SU-DHL-6 (cell line): ENCODE measurements around the gene LRRN2.
"Not testable (repeated sequence)": the region's sequence is repeated elsewhere in the genome, so short reads cannot be mapped to it uniquely, and the experiment has no call there.

ENCODE experiments used
- CTCF ChIP-seq: fragments of 200-600 bp; sonication (generic); IDR thresholded peaks from one replicate; pipeline ENCODE4 v1.5.1; 2017; ENCODE audit warnings: antibody characterized with exemption, mild to moderate bottlenecking, low read length, moderate library complexity; ENCODE audit not compliant: insufficient read depth, poor library complexity, severe bottlenecking
- EZH2phosphoT487 ChIP-seq: fragments of 200-600 bp; sonication (generic), shearing (Covaris generic); conservative IDR thresholded peaks from 2 replicates; pipeline ENCODE4 v1.6.1; 2018; ENCODE audit warnings: mild to moderate bottlenecking, antibody characterized with exemption, low read length, moderate library complexity, mixed read lengths

- not testable (repeated sequence) for TF ChIP-seq CTCF, EZH2phosphoT487
Observed at GRCh38 chr1:204570021-204570420, 115.5 kb downstream of the LRRN2 start.
